HepG2 (cell line): ENCODE measurements around the gene CDK3. TPM values are rescaled to one million over a fixed set of nuclear protein-coding genes. Genes with fewer than 3 reads are reported as not detected.

Source experiments
- CBFB ChIP-seq: sonication (generic); formaldehyde crosslinking; IDR thresholded peaks from 2 replicates; pipeline ENCODE4 v1.4.0; 2020; ENCODE audit warnings: missing genetic modification reagents
- CBX5 ChIP-seq: sonication (generic); formaldehyde crosslinking; IDR thresholded peaks from 2 replicates; pipeline ENCODE4 v1.4.0; 2020; ENCODE audit warnings: missing genetic modification reagents, borderline replicate concordance
- CREB1 ChIP-seq, 2 experiments: fragments of 450-650 bp in 1 of 2; IDR thresholded peaks; 2 replicates each; pipeline ENCODE4 v1.6.1; 2016 to 2017; ENCODE audit warnings: control low read depth in 1 of 2, mild to moderate bottlenecking in 1 of 2, missing compliant biosample characterization in 1 of 2, missing genetic modification characterization in 1 of 2
- LRRFIP1 ChIP-seq: sonication (generic); formaldehyde crosslinking; conservative IDR thresholded peaks from 2 replicates; pipeline ENCODE4 v1.4.0; 2020; ENCODE audit warnings: missing genetic modification reagents
- PPARG ChIP-seq: conservative IDR thresholded peaks from 2 replicates; pipeline ENCODE4 v1.6.1; 2016; ENCODE audit warnings: missing biosample characterization, missing genetic modification reagents
- PRDM4 ChIP-seq: sonication (generic); formaldehyde crosslinking; IDR thresholded peaks from 2 replicates; pipeline ENCODE4 v1.9.0; 2021; ENCODE audit warnings: missing genetic modification reagents, borderline replicate concordance
- REL ChIP-seq: sonication (generic); formaldehyde crosslinking; conservative IDR thresholded peaks from 2 replicates; pipeline ENCODE4 v1.8.0; 2022; ENCODE audit warnings: mild to moderate bottlenecking, missing genetic modification reagents, moderate library complexity
- SKI ChIP-seq: fragments of 450-650 bp; IDR thresholded peaks from one replicate; pipeline ENCODE4 v1.6.1; 2018; ENCODE audit warnings: mild to moderate bottlenecking; ENCODE audit not compliant: partially characterized antibody
- TBX2 ChIP-seq: sonication (generic); formaldehyde crosslinking; IDR thresholded peaks from 2 replicates; pipeline ENCODE4 v1.5.0; 2020; ENCODE audit warnings: missing genetic modification reagents, mild to moderate bottlenecking, borderline replicate concordance
- ZBTB34 ChIP-seq: sonication (generic); formaldehyde crosslinking; IDR thresholded peaks from 2 replicates; pipeline ENCODE4 v1.8.0; 2022; ENCODE audit warnings: mild to moderate bottlenecking, missing genetic modification reagents
- ZNF12 ChIP-seq: sonication (generic); formaldehyde crosslinking; IDR thresholded peaks from 2 replicates; pipeline ENCODE4 v1.5.0; 2020; ENCODE audit warnings: missing genetic modification reagents
- ZNF609 ChIP-seq: sonication (generic); formaldehyde crosslinking; IDR thresholded peaks from 2 replicates; pipeline ENCODE4 v1.4.0; 2020; ENCODE audit warnings: mild to moderate bottlenecking, missing genetic modification reagents, borderline replicate concordance
- ZNF737 ChIP-seq: sonication (generic); formaldehyde crosslinking; IDR thresholded peaks from 2 replicates; pipeline ENCODE4 v1.5.0; 2020; ENCODE audit warnings: missing genetic modification reagents, mild to moderate bottlenecking, borderline replicate concordance
- ZNF816 ChIP-seq: sonication (generic); formaldehyde crosslinking; IDR thresholded peaks from 2 replicates; pipeline ENCODE4 v1.8.0; 2022; ENCODE audit warnings: missing genetic modification reagents, mild to moderate bottlenecking, borderline replicate concordance
- ZNF850 ChIP-seq: sonication (generic); formaldehyde crosslinking; conservative IDR thresholded peaks from 2 replicates; pipeline ENCODE4 v1.9.0; 2021; ENCODE audit warnings: mild to moderate bottlenecking, missing genetic modification reagents
- ZSCAN20 ChIP-seq: sonication (generic); formaldehyde crosslinking; IDR thresholded peaks from 2 replicates; pipeline ENCODE4 v1.4.0; 2020; ENCODE audit warnings: missing genetic modification reagents, mild to moderate bottlenecking, borderline replicate concordance
- ZSCAN25 ChIP-seq: sonication (generic); formaldehyde crosslinking; IDR thresholded peaks from 2 replicates; pipeline ENCODE4 v1.8.0; 2022; ENCODE audit warnings: mild to moderate bottlenecking, missing genetic modification reagents
- polyA plus RNA-seq, 8 experiments: library from polyadenylated mRNA; depleted of rRNA in 3 of 8; stranded (reverse) in 7 of 8; unstranded in 1 of 8; fragments of >200 nt; fragmentation: Illumina TruSeq in 4 of 8; extraction: Trizol in 4 of 8; gene quantifications; 2 replicates each; pipeline versions ENCODE4 v1.2.1 to v1.2.3, GENCODE V29; 2011 to 2016; ENCODE audit warnings: low read depth in 4 of 8, missing spikeins in 1 of 8, mixed read lengths in 1 of 8; ENCODE audit not compliant: insufficient read depth in 1 of 8
- total RNA-seq, 5 experiments: library from RNA; depleted of rRNA; stranded (reverse); fragments of >200 nt; fragmentation: Illumina TruSeq; extraction: Trizol; gene quantifications; 2 replicates each; pipeline ENCODE4 v1.2.3, GENCODE V29; 2016; ENCODE audit warnings: low read depth in 1 of 5

CDK3 gene
- total and polyA plus RNA-seq, 2 of the 13 experiments (the other 11 are each of a cell fraction or from before 2014, with no cell fraction given), result 5.8 to 11.4 TPM

- 0 out of 2 replicates have a peak, but pooled peaks have one; percentile 82 for TF ChIP-seq ZNF816 (CRISPR knock-in tag)
- TF ChIP-seq SKI, result peak; percentile 75
- TF ChIP-seq ZNF737 (CRISPR knock-in tag), result no peak
- TF ChIP-seq ZNF850 (CRISPR knock-in tag), result no peak
- no peak for TF ChIP-seq LRRFIP1 (CRISPR knock-in tag)
- 0 out of 2 replicates have a peak, but pooled peaks have one; percentile 55 for TF ChIP-seq ZBTB34 (CRISPR knock-in tag)
- peak; percentile 92 for TF ChIP-seq PPARG (CRISPR knock-in tag)
- peak; percentile 69; the same call in 1 of the 2 replicates for TF ChIP-seq ZNF609 (CRISPR knock-in tag)
- TF ChIP-seq ZSCAN20 (CRISPR knock-in tag), result 0 out of 2 replicates have a peak, but pooled peaks have one; percentile 53
- TF ChIP-seq ZNF12 (CRISPR knock-in tag), result no peak
- no peak for TF ChIP-seq CBFB (CRISPR knock-in tag)
- no peak for TF ChIP-seq REL (CRISPR knock-in tag)
- TF ChIP-seq PRDM4 (CRISPR knock-in tag), result no peak
- peak; percentile 76 for TF ChIP-seq CREB1 (IDR thresholded peaks at IDR 0.05)
- peak; percentile 83 for TF ChIP-seq CREB1 (CRISPR knock-in tag; IDR thresholded peaks at IDR 0.05)
- peak; percentile 54; the same call in 1 of the 2 replicates for TF ChIP-seq TBX2 (CRISPR knock-in tag)
- TF ChIP-seq CBX5 (CRISPR knock-in tag), result no peak
- no peak for TF ChIP-seq ZSCAN25 (CRISPR knock-in tag)
Measured at GRCh38 chr17:75976175-75976848, 24.3 kb upstream of the CDK3 start (continued).
